HepG2 (cell line): ENCODE data around the gene NEURL2. TPM values are rescaled to one million over a fixed set of nuclear protein-coding genes. Genes with fewer than 3 reads are reported as not detected.
A peak's percentile ranks its signal among the peaks of the same experiment; 100 is the strongest.

Experiments
- FOSL2 ChIP-seq: sonication (generic); formaldehyde crosslinking; IDR thresholded peaks from 2 replicates; pipeline ENCODE4 v1.4.0; 2020; ENCODE audit warnings: missing genetic modification reagents
- GPN1 ChIP-seq: sonication (generic); formaldehyde crosslinking; IDR thresholded peaks from 2 replicates; pipeline ENCODE4 v1.5.1; 2020; ENCODE audit warnings: missing genetic modification reagents, borderline replicate concordance
- HDAC2 ChIP-seq: sonication (generic); formaldehyde crosslinking; IDR thresholded peaks from 2 replicates; pipeline ENCODE4 v1.4.0; 2020; ENCODE audit warnings: missing genetic modification reagents
- HNF1B ChIP-seq: sonication (generic); formaldehyde crosslinking; IDR thresholded peaks from 2 replicates; pipeline ENCODE4 v1.5.1; 2020; ENCODE audit warnings: mild to moderate bottlenecking, moderate library complexity, missing genetic modification reagents
- MXD3 ChIP-seq: IDR thresholded peaks from 2 replicates; pipeline ENCODE4 v1.6.1; 2016; ENCODE audit warnings: mild to moderate bottlenecking, missing biosample characterization, missing genetic modification reagents
- PTBP1 ChIP-seq: fragments of 200-400 bp; formaldehyde crosslinking; IDR thresholded peaks from 2 replicates; pipeline ENCODE4 v1.6.1; 2018; ENCODE audit warnings: low read length, low read depth; ENCODE audit not compliant: poor library complexity, severe bottlenecking
- SNAPC2 ChIP-seq: sonication (generic); formaldehyde crosslinking; IDR thresholded peaks from 2 replicates; pipeline ENCODE4 v1.8.1; 2022; ENCODE audit warnings: mild to moderate bottlenecking, missing genetic modification reagents
- SRSF9 ChIP-seq: fragments of 200-400 bp; formaldehyde crosslinking; IDR thresholded peaks from 2 replicates; pipeline ENCODE4 v1.6.1; 2018; ENCODE audit warnings: borderline replicate concordance, mild to moderate bottlenecking, low read depth, low read length; ENCODE audit not compliant: insufficient read depth, poor library complexity, severe bottlenecking
- STAT6 ChIP-seq: sonication (generic); formaldehyde crosslinking; IDR thresholded peaks from 2 replicates; pipeline ENCODE4 v1.4.0; 2020; ENCODE audit warnings: missing genetic modification reagents, mild to moderate bottlenecking, borderline replicate concordance
- TMF1 ChIP-seq: sonication (generic); formaldehyde crosslinking; IDR thresholded peaks from 2 replicates; pipeline ENCODE4 v1.8.1; 2022; ENCODE audit warnings: low read depth, missing genetic modification reagents
- ZBTB26 ChIP-seq: IDR thresholded peaks from 2 replicates; pipeline ENCODE4 v1.6.1; 2016; ENCODE audit warnings: missing compliant biosample characterization, missing genetic modification reagents, borderline replicate concordance
- ZFP37 ChIP-seq: sonication (generic); formaldehyde crosslinking; IDR thresholded peaks from 2 replicates; pipeline ENCODE4 v1.4.0; 2020; ENCODE audit warnings: missing genetic modification reagents, borderline replicate concordance
- ZNF101 ChIP-seq: sonication (generic); formaldehyde crosslinking; IDR thresholded peaks from 2 replicates; pipeline ENCODE4 v1.4.0; 2020; ENCODE audit warnings: mild to moderate bottlenecking, low read depth, missing genetic modification reagents, borderline replicate concordance
- ZNF510 ChIP-seq: sonication (generic); formaldehyde crosslinking; IDR thresholded peaks from 2 replicates; pipeline ENCODE4 v1.4.0; 2020; ENCODE audit warnings: low read depth, mild to moderate bottlenecking, missing genetic modification reagents
- ZNF512 ChIP-seq: sonication (generic); formaldehyde crosslinking; IDR thresholded peaks from 2 replicates; pipeline ENCODE4 v1.4.0; 2020; ENCODE audit warnings: mild to moderate bottlenecking, missing genetic modification reagents
- ZNF556 ChIP-seq: sonication (generic); formaldehyde crosslinking; IDR thresholded peaks from 2 replicates; pipeline ENCODE4 v1.4.0; 2020; ENCODE audit warnings: mild to moderate bottlenecking, missing genetic modification reagents, borderline replicate concordance
- ZNF782 ChIP-seq: sonication (generic); formaldehyde crosslinking; IDR thresholded peaks from 2 replicates; pipeline ENCODE4 v1.4.0; 2020; ENCODE audit warnings: missing genetic modification reagents, mild to moderate bottlenecking, borderline replicate concordance
- ZSCAN5A ChIP-seq: sonication (generic); formaldehyde crosslinking; IDR thresholded peaks from 2 replicates; pipeline ENCODE4 v1.8.0; 2022; ENCODE audit warnings: mild to moderate bottlenecking, missing genetic modification reagents, borderline replicate concordance
- polyA plus RNA-seq, 8 experiments: library from polyadenylated mRNA; depleted of rRNA in 3 of 8; stranded (reverse) in 7 of 8; unstranded in 1 of 8; fragments of >200 nt; fragmentation: Illumina TruSeq in 4 of 8; extraction: Trizol in 4 of 8; gene quantifications; 2 replicates each; pipeline versions ENCODE4 v1.2.1 to v1.2.3, GENCODE V29; 2011 to 2016; ENCODE audit warnings: low read depth in 4 of 8, missing spikeins in 1 of 8, mixed read lengths in 1 of 8; ENCODE audit not compliant: insufficient read depth in 1 of 8
- total RNA-seq, 5 experiments: library from RNA; depleted of rRNA; stranded (reverse); fragments of >200 nt; fragmentation: Illumina TruSeq; extraction: Trizol; gene quantifications; 2 replicates each; pipeline ENCODE4 v1.2.3, GENCODE V29; 2016; ENCODE audit warnings: low read depth in 1 of 5

NEURL2 gene
- total and polyA plus RNA-seq, 2 of the 13 experiments (the other 11 are each of a cell fraction or from before 2014, with no cell fraction given): 7.2 to 9.7 TPM

- TF ChIP-seq STAT6 (CRISPR knock-in tag): peak; percentile 73; the same call in 1 of the 2 replicates
- TF ChIP-seq HNF1B (CRISPR knock-in tag): no peak; the same call in 1 of the 2 replicates
- 0 out of 2 replicates have a peak, but pooled peaks have one; percentile 1 for TF ChIP-seq GPN1 (CRISPR knock-in tag)
- peak; percentile 10; the same call in 1 of the 2 replicates for TF ChIP-seq MXD3 (CRISPR knock-in tag)
- TF ChIP-seq FOSL2 (CRISPR knock-in tag): peak; percentile 59; the same call in 1 of the 2 replicates
- TF ChIP-seq SRSF9: no peak
- peak; percentile 87 for TF ChIP-seq ZSCAN5A
- TF ChIP-seq ZNF556 (CRISPR knock-in tag): no peak; the same call in 1 of the 2 replicates
- TF ChIP-seq ZNF782 (CRISPR knock-in tag): no peak
- TF ChIP-seq ZNF101 (CRISPR knock-in tag): no peak
- TF ChIP-seq TMF1 (CRISPR knock-in tag): no peak
- TF ChIP-seq PTBP1: no peak
- peak; percentile 22; the same call in 1 of the 2 replicates for TF ChIP-seq SNAPC2 (CRISPR knock-in tag)
- no peak for TF ChIP-seq ZNF512 (CRISPR knock-in tag)
- TF ChIP-seq HDAC2 (CRISPR knock-in tag): peak; percentile 80
- peak; percentile 77; the same call in 1 of the 2 replicates for TF ChIP-seq ZFP37 (CRISPR knock-in tag)
- no peak; the same call in 1 of the 2 replicates for TF ChIP-seq ZBTB26 (CRISPR knock-in tag)
- TF ChIP-seq ZNF510 (CRISPR knock-in tag): 0 out of 2 replicates have a peak, but pooled peaks have one; percentile 21
Measured at GRCh38 chr20:45933266-45934045, 42.4 kb upstream of the NEURL2 start (continued).
